Retinal pigment epithelial cell (primary cell): ENCODE results near the gene MYZAP.
A peak's percentile ranks its signal among the peaks of the same experiment; 100 is the strongest.

Experiments used
- DNase-seq: peaks from one replicate; pipeline ENCODE4 v3.0.0-alpha.2; 2010; ENCODE audit warnings: low read depth
- H3K4me3 ChIP-seq: 2 replicates; pipeline ENCODE4 v1.5.1; 2011; ENCODE audit warnings: mild to moderate bottlenecking, low read length, control low read depth, moderate library complexity
- CTCF ChIP-seq: conservative IDR thresholded peaks from 2 replicates; pipeline ENCODE4 v1.5.1; 2011; ENCODE audit warnings: low read depth, low read length, control low read depth, inconsistent platforms

The MYZAP gene

DNA sequence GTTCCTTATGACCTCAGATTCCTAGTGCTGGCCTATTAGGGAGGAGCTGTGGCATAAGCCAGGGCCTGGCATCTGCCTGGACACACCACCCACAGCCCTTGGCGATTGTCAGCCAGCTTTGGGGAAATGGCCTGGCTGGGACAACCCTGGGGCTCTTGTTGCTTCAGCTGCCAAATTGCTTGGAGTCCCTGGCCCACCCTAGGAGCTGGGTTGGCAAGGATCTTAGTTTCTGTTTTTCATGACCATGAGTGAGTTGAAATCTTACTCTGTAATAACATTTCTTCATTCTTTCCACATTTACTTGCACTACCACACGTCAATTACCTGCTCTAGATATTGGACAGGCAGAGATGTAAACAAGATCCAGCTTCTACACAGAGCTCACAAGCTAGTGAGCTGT is 1.9 kb upstream of the MYZAP start:
- TF ChIP-seq CTCF: no peak
- DNase-seq: no peak
- no peak overlapping the region for H3K4me3 ChIP-seq

- DNase-seq: no peak
- TF ChIP-seq CTCF: no peak
- peak overlapping the region; percentile 53 for H3K4me3 ChIP-seq
Measured at GRCh38 chr15:57591237-57591821, 375 bp upstream of the MYZAP start.

DNA sequence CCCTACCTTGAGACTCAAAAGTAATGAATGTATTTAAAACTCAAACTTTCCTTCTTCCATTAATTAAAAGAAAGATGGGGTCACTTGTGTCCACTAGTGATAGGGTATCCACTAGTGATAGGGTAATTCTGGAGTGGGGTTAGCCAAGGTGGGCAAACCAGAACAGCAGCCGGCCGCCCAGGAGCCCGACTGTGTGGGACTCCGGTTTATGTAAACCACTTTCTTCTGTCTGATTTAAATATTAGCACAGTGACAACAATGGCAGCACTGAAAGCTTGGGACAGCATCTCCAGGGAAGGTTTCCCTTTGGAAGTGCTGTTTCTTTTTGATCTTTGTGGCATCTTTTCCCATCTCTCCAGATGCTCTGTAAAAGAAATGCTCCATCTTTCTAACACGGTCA is 722 bp downstream of the MYZAP start:
- no peak for TF ChIP-seq CTCF
- DNase-seq: no peak
- H3K4me3 ChIP-seq: peak overlapping the region; percentile 33

- no peak overlapping the region for H3K4me3 ChIP-seq
- no peak for DNase-seq
Measured at GRCh38 chr15:57592836-57593420, 1.2 kb downstream of the MYZAP start.

DNA sequence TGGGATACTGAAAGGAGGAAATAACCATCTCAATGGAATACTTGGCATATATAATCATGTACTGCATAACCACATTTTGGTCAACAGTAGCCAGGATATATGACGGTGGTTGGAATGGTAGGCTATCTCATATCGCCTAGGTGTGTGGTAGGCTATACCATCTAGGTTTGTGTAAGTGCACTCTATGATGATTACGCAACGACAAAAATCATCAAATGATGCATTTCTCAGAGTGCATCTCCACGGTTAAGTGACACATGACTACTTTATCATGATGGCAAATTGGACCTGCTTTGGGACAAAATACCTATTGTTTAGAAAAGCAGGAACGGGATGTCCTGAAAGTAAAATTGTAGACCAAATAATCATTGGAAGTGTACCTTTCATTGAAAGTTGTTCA is 2.8 kb downstream of the MYZAP start:
- no peak overlapping the region for H3K4me3 ChIP-seq
- TF ChIP-seq CTCF: no peak
- no peak for DNase-seq

More at GRCh38 chr15:57592836-57593420, 1.2 kb downstream of the MYZAP start:
- no peak for TF ChIP-seq CTCF

DNA sequence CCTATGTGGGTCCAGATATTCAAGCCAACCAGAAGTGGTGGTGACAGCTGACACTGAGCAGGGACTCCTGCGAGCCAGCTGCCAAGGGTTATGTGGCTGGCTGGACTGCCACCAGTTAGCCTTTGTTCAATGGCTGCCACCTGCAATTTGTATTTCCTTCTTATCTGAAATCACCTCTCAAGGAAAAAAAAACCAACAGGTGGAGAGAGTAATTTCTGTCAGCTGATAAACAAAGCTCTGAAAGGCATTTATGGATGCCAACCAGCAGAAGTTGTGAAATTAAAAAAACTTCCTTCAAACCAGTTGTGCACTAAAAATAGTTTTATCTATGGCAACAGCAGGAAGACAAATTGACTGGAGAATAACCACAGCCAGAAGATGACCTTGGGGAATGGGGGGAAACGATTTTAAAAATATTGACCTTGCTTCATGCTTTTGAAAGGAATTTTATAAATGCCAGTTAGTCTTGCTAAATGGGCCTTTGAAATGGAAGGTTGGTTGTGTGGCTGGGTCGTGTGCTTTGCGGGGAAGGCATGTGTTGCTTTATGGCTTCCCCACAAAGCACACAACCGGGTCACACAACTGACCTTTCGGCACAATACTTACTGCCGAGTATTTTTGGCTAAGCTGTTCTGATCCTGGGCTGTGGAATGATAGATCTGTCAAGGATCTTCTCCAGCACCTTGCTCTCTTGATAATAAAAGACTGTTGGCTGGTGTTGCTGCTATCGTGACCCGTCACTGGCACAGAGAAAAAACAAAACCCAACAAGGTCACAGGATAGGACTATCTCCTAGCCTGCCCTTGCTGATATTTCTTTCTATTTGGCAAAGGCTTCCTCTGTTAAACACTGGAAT is 3.5 kb downstream of the MYZAP start:
- DNase-seq: no peak
- TF ChIP-seq CTCF: no peak

More for the DNA sequence above, 3.5 kb downstream of the MYZAP start:
- H3K4me3 ChIP-seq: no peak overlapping the region
